ENCODE measurements around the gene GIPC3.
A peak's percentile ranks its signal among the peaks of the same experiment; 100 is the strongest.
"Not testable (repeated sequence)": the region's sequence is repeated elsewhere in the genome, so short reads cannot be mapped to it uniquely, and the experiment has no call there.

Gene GIPC3

GRCh38 chr19:3576696-3577443 lies 8.4 kb upstream of the GIPC3 start:
- DNase-seq = peak in 1 of 2 donors; percentile 51

DNA sequence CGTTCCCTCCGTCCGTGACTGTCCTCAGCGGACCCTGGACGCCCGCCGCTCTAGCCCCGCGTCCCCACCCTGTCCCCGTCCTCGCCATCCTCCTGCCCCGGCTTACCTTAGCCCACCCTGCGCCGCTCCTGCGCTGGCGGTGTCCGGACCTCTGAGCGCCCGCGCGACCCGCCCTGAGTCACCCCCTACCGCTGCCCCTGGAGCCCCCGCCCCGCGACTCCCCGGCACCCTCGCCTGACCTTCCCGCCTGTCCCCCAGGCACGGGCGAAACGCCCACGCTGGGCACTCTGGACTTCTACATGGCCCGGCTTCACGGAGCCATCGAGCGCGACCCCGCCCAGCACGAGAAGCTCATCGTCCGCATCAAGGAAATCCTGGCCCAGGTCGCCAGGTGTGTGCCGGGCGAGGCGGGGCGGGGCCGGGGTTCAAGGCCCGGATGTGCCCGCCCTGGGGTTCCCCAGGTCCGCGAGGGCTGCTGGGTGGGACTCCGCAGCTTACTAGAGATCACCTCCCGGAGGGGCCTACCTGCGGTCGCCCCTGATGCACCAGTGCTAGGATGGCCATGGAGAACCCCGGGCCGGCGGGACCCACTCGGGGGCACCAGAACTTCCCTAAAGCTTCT lies 7.4 kb upstream of the GIPC3 start:
- no peak for DNase-seq

- no peak for DNase-seq
Measured at GRCh38 chr19:3578390-3578789, 6.9 kb upstream of the GIPC3 start.

DNA sequence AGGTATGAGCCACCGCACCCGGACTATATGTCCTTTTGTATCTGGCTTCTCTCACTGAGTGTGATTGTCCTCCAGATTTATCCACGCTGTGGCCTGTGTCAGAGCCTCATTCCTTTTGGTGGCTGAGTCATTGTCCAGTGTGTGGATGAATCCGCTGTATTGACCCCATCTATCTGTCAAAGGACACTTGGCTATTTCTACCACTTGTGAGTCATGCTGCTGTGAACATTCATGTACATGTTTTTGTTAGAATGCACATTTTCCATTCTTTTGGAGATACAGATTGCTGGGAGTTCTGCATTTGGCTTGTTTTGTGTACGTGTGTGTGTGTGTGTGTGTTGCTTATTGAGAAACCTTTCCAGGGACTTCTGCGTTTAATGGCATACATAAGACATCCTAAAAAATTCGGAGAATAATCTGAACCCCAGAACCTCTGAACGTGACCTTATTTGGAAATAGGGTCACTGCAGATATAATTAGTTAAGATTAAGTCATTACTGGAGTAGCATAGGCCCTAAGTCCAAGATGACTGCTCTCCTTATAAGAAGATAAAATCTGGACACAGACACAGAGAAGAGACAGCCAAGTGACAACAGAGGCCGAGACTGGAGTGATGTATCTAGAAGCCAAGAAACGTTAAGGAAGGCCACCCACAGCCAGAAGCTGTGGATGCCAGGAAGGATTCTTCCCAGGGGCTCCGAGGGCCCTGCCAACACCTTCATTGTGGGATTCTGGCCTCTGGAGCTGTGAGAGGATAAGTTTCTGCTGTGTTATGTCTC lies 4.9 kb upstream of the GIPC3 start:
- peak; percentile 69 to 89 for DNase-seq

DNA sequence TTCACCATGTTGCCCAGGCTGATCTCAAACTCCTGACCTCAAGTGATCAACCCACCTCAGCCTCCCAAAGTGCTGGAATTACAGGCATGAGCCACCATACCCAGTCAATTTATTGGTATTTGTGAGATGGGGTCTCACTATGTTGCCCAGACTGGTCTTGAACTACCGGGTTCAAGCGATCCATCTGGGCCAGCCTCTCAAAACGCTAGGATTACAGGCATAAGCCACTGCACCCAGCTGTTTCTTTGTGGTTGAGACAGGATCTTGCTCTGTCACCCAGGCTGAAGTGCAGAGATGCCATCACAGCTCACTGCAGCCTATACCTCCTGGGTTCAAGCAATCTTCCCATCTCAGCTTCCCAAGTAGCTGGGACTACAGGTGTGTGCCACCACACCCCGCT lies 3.5 kb upstream of the GIPC3 start:
- DNase-seq = not testable (repeated sequence)

DNA sequence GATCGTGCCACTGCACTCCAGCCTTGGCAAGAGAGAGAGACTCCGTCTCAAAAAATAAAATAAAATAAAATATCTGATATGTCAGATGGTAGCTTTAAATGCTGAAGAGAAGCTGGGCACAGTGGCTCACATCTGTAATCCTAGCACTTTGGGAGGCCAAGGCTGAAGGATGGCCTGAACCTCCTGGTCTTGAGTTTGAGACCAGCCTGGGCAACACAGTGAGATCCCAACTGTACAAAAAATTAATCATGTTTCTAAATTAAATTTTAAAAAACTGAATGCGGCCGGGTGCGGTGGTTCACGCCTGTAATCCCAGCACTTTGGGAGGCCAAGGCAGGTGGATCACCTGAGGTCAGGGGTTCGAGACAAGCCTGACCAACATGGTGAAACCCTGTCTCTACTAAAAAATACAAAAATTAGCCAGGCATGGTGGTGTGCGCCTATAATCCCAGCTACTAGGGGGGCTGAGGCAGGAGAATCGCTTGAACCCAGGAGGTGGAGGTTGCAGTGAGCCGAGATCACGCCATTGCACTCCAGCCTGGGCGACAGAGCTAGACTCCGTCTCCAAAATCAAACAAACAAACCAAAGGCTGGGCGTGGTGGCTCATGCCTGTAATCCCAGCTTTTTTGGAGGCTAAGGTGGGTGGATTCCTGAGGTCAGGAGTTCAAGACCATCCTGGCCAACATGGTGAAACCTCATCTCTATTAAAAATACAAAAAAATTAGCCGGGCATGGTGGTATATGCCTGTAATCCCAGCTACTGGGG lies 1.1 kb upstream of the GIPC3 start:
- DNase-seq = not testable (repeated sequence)

GRCh38 chr19:3586127-3586626 lies 899 bp downstream of the GIPC3 start:
- peak in 1 of 2 donors; percentile 16 for DNase-seq

GRCh38 chr19:3586707-3587346 lies 1.5 kb downstream of the GIPC3 start:
- no peak for DNase-seq

DNA sequence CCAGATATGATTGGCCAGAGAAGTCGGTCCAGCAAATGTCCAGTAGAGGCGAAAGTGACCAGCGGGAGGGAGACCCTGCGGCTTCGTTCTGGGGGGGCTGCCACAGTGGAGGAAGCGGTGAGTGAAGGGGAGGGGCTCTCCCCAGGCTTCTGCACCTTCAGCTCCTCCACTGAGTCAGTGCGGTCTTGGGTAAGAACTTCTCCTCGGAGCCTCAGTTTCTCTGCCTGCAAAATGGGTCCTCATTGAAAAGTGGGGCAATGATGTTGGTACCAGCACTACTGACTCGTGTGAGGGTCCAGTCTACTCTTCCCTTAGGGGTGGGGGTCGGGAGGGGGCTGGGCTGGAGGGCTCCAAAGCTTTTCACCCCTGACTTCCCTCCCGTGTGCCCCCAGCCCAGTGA lies 4.2 kb downstream of the GIPC3 start:
- no peak for DNase-seq

- no peak for DNase-seq
Measured at GRCh38 chr19:3589949-3590348, 4.7 kb downstream of the GIPC3 start.

GRCh38 chr19:3590991-3591659 lies 5.8 kb downstream of the GIPC3 start:
- DNase-seq = no peak

- DNase-seq = no peak
Measured at GRCh38 chr19:3591876-3592613, 6.8 kb downstream of the GIPC3 start.

DNA sequence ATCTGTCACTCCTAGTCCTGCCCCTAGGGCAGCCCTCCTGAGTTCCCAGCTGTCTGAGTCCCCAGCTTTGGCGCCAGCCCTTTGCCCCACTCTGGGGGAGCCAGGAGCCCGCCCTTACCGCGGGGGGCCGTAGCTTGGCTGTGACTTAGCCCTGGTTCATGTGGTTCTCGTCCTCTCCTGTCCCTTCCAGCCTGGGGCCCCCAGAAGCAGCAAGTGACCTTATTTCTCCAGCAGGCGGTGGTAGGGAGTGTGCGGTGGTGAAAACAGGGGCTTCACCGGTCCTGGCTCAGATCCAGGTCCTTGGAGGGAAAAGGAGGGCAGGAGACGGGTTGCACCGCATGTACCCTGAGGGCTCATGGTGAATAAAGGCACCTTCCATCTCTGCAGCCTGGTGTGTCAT lies 7.9 kb downstream of the GIPC3 start:
- DNase-seq = no peak

DNA sequence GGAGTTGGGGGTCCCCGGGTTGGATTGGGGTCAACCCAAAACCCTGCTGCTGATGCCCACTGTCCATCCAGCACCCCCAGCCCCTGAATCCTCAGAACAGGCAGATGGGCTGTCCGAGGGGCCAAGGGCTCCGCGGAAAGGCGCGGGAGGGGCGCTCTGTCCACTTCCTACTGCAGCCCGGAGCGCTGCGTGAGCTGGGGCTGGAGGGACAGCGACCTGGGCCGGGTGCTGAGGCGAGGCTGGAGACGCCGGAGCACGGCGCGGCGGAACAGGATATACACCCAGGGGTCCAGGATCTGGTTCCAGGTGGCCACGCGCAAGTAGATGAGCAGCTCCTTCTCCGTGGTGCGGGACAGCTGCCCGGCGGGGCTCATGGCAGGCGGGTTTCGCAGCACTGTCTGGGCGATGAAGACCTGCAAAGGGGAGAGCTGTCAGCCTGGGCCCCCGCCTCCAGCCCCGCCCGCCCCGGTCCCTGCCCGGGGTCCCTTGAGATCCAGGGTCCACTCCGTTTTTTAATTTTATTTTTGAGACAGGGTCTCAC lies 10.3 kb downstream of the GIPC3 start:
- no peak for DNase-seq

- no peak for DNase-seq
Measured at GRCh38 chr19:3599776-3600187, 14.5 kb downstream of the GIPC3 start.

DNA sequence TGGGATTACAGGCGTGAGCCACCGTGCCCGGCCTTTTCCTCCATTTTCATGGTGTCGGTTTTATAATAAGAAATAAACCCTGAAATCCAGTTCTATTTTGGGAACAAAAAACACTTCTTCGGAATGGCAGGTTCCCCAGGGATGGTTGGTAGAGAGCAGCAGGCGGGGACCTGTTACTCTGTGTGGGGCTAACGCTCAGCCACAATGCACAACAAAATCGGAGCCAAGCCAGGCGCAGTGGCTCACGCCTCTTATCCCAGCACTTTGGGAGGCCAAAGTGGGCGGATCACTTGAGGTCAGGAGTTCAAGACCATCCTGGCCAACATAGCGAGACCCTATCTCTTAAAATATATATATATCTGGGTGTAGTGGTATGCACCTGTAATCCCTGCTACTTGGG lies 15.7 kb downstream of the GIPC3 start:
- no peak for DNase-seq

GRCh38 chr19:3603121-3603811 lies 18.0 kb downstream of the GIPC3 start:
- no peak for DNase-seq

- no peak for DNase-seq
Measured at GRCh38 chr19:3604227-3604986, 19.1 kb downstream of the GIPC3 start.

GRCh38 chr19:3604987-3605343 lies 19.7 kb downstream of the GIPC3 start:
- peak in 1 of 2 donors; percentile 21 for DNase-seq
